HepG2 (cell line): ENCODE data around the gene NAV2. TPM values are rescaled to one million over a fixed set of nuclear protein-coding genes. Genes with fewer than 3 reads are reported as not detected.

Source experiments
- ATAC-seq: fragments of 200-7000 bp; cut with Tn5 transposase; 3 replicates; pipeline ENCODE4 v1.9.1; 2020; ENCODE audit warnings: mild to moderate bottlenecking, moderate library complexity
- BruUV-seq: library from RNA; stranded (reverse); fragments of 400-500 nt; replicated peaks from 2 replicates; lab custom pipeline; 2021; lab: Mats Ljungman, UMichigan
- CTCF ChIA-PET: fragments of 300-600 bp; formaldehyde crosslinking; extraction: SDS; loops from one replicate; lab custom pipeline; 2021; ENCODE audit warnings: low total read pairs, inconsistent platforms, low intra/inter-chr PET ratio; lab: Yijun Ruan, JAX
- POLR2A ChIA-PET: fragments of 350-600 bp; sonication (Branson Sonifier 250); formaldehyde crosslinking; loops from one replicate; lab custom pipeline; 2020; ENCODE audit warnings: antibody characterized with exemption, inconsistent platforms; lab: Yijun Ruan, JAX
- DNase-seq: peaks from one replicate; pipeline ENCODE4 v3.0.0-alpha.2; 2015; ENCODE audit warnings: low spot score
- FAIRE-seq: peaks from 3 replicates; lab custom pipeline; 2011; peaks lifted over from hg19 to GRCh38; lab: Jason Lieb, UNC
- H2AFZ ChIP-seq: one replicate; pipeline ENCODE4 v1.6.1; 2011; ENCODE audit warnings: low read length, inconsistent platforms
- H3K27ac ChIP-seq: fragments of 300-600 bp; 3 replicates; pipeline ENCODE4 v1.8.0; 2011; ENCODE audit warnings: mixed run types, mild to moderate bottlenecking, mixed read lengths, low read length, inconsistent platforms; ENCODE audit not compliant: insufficient read depth; ENCODE audit errors: extremely low read length
- H3K27me3 ChIP-seq, 2 experiments: fragments of 200-600 bp in 1 of 2; 2 replicates in 1 of 2; 3 replicates in 1 of 2; pipeline versions ENCODE4 v1.6.0 to v1.8.0; 2011; ENCODE audit warnings: low read length in 2 of 2, mild to moderate bottlenecking in 2 of 2, moderate library complexity in 2 of 2, inconsistent platforms in 1 of 2; ENCODE audit not compliant: insufficient read depth in 2 of 2, control insufficient read depth in 1 of 2
- H3K36me3 ChIP-seq, 2 experiments: fragments of 200-600 bp in 1 of 2; replicated peaks in 1 of 2; 2 replicates in 1 of 2; 3 replicates in 1 of 2; pipeline versions ENCODE4 v1.5.1 to v1.8.0; 2011; ENCODE audit warnings: low read length in 2 of 2, inconsistent platforms in 1 of 2; ENCODE audit not compliant: insufficient read depth in 2 of 2, control insufficient read depth in 1 of 2
- H3K4me1 ChIP-seq: 2 replicates; pipeline ENCODE4 v1.5.1; 2012; ENCODE audit warnings: low read length, inconsistent platforms; ENCODE audit not compliant: insufficient read depth
- H3K4me2 ChIP-seq: 2 replicates; pipeline ENCODE4 v1.6.0; 2011; ENCODE audit warnings: low read depth, low read length, inconsistent platforms
- H3K4me3 ChIP-seq, 3 experiments: fragments of 200-600 bp in 1 of 3; sonication (generic), shearing (Covaris generic) in 1 of 3; replicated peaks in 1 of 3; 2 replicates each; pipeline ENCODE4 v1.5.1; 2011 to 2016; ENCODE audit warnings: low read length in 3 of 3, inconsistent platforms in 2 of 3, low read depth in 2 of 3, mild to moderate bottlenecking in 2 of 3, control low read depth in 1 of 3, mixed read lengths in 1 of 3; ENCODE audit not compliant: insufficient read depth in 1 of 3
- H3K79me2 ChIP-seq: one replicate; pipeline ENCODE4 v1.6.1; 2011; ENCODE audit warnings: low read length, inconsistent platforms; ENCODE audit not compliant: insufficient read depth
- H3K9ac ChIP-seq: 2 replicates; pipeline ENCODE4 v1.6.0; 2011; ENCODE audit warnings: mild to moderate bottlenecking, low read depth, low read length, inconsistent platforms; ENCODE audit not compliant: insufficient read depth
- H3K9me3 ChIP-seq: 2 replicates; pipeline ENCODE4 v1.5.1; 2012; ENCODE audit warnings: mild to moderate bottlenecking, low read length
- H4K20me1 ChIP-seq: 2 replicates; pipeline ENCODE4 v1.6.0; 2011; ENCODE audit warnings: inconsistent platforms, mild to moderate bottlenecking, low read length, moderate library complexity; ENCODE audit not compliant: insufficient read depth
- ARNTL ChIP-seq: sonication (generic); formaldehyde crosslinking; IDR thresholded peaks from 2 replicates; pipeline ENCODE4 v1.4.0; 2020; ENCODE audit warnings: mild to moderate bottlenecking, missing genetic modification reagents
- CC2D1A ChIP-seq: sonication (generic); formaldehyde crosslinking; IDR thresholded peaks from 2 replicates; pipeline ENCODE4 v1.8.1; 2023; ENCODE audit warnings: mild to moderate bottlenecking, missing genetic modification reagents
- CENPT ChIP-seq: sonication (generic); formaldehyde crosslinking; IDR thresholded peaks from 2 replicates; pipeline ENCODE4 v1.8.0; 2022; ENCODE audit warnings: low read depth, mild to moderate bottlenecking, moderate library complexity, missing genetic modification reagents
- KLF6 ChIP-seq: IDR thresholded peaks from 2 replicates; pipeline ENCODE4 v1.8.0; 2016; ENCODE audit warnings: missing biosample characterization, missing genetic modification reagents
- LRRFIP1 ChIP-seq: sonication (generic); formaldehyde crosslinking; conservative IDR thresholded peaks from 2 replicates; pipeline ENCODE4 v1.4.0; 2020; ENCODE audit warnings: missing genetic modification reagents
- SRF ChIP-seq: IDR thresholded peaks from 2 replicates; pipeline ENCODE4 v1.6.1; 2011; ENCODE audit warnings: mild to moderate bottlenecking, low read depth, low read length, moderate library complexity
- TIGD3 ChIP-seq: sonication (generic); formaldehyde crosslinking; IDR thresholded peaks from 2 replicates; pipeline ENCODE4 v1.5.1; 2020; ENCODE audit warnings: mild to moderate bottlenecking, missing genetic modification reagents, borderline replicate concordance
- U2AF1 ChIP-seq: fragments of 200-400 bp; formaldehyde crosslinking; optimal IDR thresholded peaks from 2 replicates; pipeline ENCODE3; 2017; ENCODE audit warnings: mild to moderate bottlenecking, low read depth, low read length
- ZNF709 ChIP-seq: sonication (generic); formaldehyde crosslinking; IDR thresholded peaks from 2 replicates; pipeline ENCODE4 v1.5.0; 2020; ENCODE audit warnings: mild to moderate bottlenecking, missing genetic modification reagents
- WGBS: methylation state at CpG from one replicate; pipeline ENCODE4 v1.1.6; 2017; ENCODE audit warnings: low lambda C conversion rate; 5-methylcytosine and 5-hydroxymethylcytosine counted together
- in situ Hi-C: cut with HindIII; loops from 2 replicates; pipeline ENCODE4 v1.10.0; 2017; ENCODE audit warnings: low pct_unique_long_range_greater_than_20kb; ENCODE audit not compliant: extremely low pct_ligation_motif_present
- intact Hi-C: fragments of 100-400 bp; cut with micrococcal nuclease; formaldehyde crosslinking; loops from one replicate; pipeline ENCODE4 v1.10.0; 2022; ENCODE audit not compliant: unreplicated experiment
- polyA plus RNA-seq, 8 experiments: library from polyadenylated mRNA; depleted of rRNA in 3 of 8; stranded (reverse) in 7 of 8; unstranded in 1 of 8; fragments of >200 nt; fragmentation: Illumina TruSeq in 4 of 8; extraction: Trizol in 4 of 8; gene quantifications; 2 replicates each; pipeline versions ENCODE4 v1.2.1 to v1.2.3, GENCODE V29; 2011 to 2016; ENCODE audit warnings: low read depth in 4 of 8, missing spikeins in 1 of 8, mixed read lengths in 1 of 8; ENCODE audit not compliant: insufficient read depth in 1 of 8
- total RNA-seq, 5 experiments: library from RNA; depleted of rRNA; stranded (reverse); fragments of >200 nt; fragmentation: Illumina TruSeq; extraction: Trizol; gene quantifications; 2 replicates each; pipeline ENCODE4 v1.2.3, GENCODE V29; 2016; ENCODE audit warnings: low read depth in 1 of 5

Gene NAV2
- total and polyA plus RNA-seq, 2 of the 13 experiments (the other 11 are each of a cell fraction or from before 2014, with no cell fraction given) = 9.3 to 34.6 TPM

- Histone ChIP-seq H3K9ac (no peak overlapping the region), H4K20me1 (no peaks in the 10 kb centered on the region)
- in situ Hi-C loops = no loop called here
- CTCF ChIA-PET = no interaction called here
- TF ChIP-seq U2AF1 (no peak), KLF6 (CRISPR knock-in tag) (no peak), CC2D1A (CRISPR knock-in tag) (no peak), ZNF709 (CRISPR knock-in tag) (no peak), SRF (no peak), CENPT (CRISPR knock-in tag) (no peak), TIGD3 (CRISPR knock-in tag) (no peak), ARNTL (CRISPR knock-in tag) (no peak), LRRFIP1 (CRISPR knock-in tag) (no peak)
- TF ChIP-seq, all 625 proteins: peak for 0
- intact Hi-C loops = no loop called here
- POLR2A ChIA-PET = no interaction called here
- Histone ChIP-seq H2AFZ (no peak overlapping the region), H3K4me2 (no peak overlapping the region), H3K9me3 (no peaks in the 10 kb centered on the region), H3K4me1 (peaks cover 22% of the 10 kb centered on the region), H3K79me2 (no peaks in the 10 kb centered on the region), H3K36me3 (no peaks in the 10 kb centered on the region), H3K4me3 (no peak overlapping the region), H3K27ac (no peak overlapping the region), H3K27me3 (no peaks in the 10 kb centered on the region)
- no TSS peak for BruUV-seq
- 80% methylated on average over 4 of the region's 4 CpGs for WGBS
- no peak for FAIRE-seq
- no peak for ATAC-seq
- no peak for DNase-seq
Measured at GRCh38 chr11:19961225-19961624, 248.6 kb downstream of the NAV2 start.
